Measurements from ENCODE around the gene CMPK2. TPM values are rescaled to one million over a fixed set of nuclear protein-coding genes. Genes with fewer than 3 reads are reported as not detected.
A peak's percentile ranks its signal among the peaks of the same experiment; 100 is the strongest.

Gene CMPK2
- total RNA-seq, 1 experiment from 2014 or later: not detected

DNA sequence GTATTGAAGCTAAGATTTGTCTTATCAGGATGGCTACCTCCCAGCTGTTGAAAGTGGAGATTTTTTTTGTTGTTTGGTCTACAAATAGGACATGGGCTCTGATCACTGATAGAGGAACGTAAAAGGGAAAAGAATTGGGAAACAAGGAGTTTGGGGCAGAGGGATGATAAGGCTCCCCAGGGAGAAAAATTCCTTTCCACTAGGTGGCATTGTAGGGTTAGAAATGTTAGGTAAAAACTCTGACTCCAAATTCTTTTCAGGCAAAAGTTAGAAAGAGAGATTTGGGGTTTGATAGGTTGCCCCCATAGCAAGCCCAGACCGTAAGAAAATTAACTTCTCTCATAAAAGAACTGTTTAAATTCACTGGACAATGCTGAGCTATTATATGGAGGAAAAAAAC lies 19.8 kb downstream of the CMPK2 start:
- DNase-seq (ENCODE audit: low read depth): no peak

DNA sequence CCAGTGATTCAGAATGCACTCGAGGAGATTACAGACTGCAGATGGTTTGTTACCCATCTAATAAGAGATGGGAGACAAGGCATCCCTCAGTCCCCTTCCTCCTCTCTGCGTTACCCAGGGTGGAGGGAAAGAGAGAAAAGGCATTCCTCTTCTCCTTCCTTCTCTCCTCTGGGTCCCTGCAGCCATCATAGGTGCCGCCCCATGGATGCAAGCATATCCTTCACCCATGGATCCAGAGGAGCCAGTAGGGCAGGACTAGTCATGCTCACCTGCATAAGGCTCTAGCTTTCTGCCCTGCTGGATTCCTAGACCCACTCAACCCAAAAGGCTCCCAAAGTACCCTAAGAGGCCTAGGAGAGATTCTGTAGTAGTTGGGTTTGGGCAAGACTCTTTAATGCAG lies 20.4 kb downstream of the CMPK2 start:
- DNase-seq (ENCODE audit: low read depth): peak; percentile 10

DNA sequence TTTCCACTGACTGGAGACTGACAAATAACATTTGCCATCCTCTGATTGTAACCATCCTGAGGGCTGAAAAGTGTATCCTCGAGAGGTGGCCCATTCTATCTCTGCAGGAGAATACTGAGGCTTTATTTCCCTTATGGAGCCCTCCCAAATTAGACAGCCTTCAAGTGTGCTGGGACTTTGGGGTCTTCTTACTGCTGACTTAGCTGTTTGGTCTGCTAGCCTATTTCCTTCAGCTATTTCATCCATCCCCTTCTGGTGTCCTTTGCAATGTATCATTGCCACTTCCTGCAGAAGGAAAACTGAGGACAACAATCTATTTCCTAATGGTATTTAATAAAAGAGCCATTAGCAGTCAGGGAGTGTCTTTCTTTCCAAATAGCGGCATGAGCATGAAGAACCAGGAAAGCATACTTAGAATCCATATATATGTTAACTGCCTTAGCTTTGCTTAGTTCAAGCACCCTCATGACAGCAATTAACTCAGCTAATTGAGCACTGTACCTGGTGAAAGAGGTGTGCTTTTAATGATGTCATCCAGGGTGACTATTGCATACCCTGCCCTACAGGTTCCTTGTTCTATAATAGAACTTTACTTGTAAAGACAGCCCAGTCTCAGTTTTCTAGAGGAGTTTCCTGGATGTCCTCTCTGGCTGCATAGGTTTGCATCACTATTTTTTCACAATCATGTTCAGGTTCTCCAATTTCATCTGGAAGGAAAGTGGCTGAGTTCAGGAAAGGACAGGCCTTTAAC lies 24.0 kb downstream of the CMPK2 start:
- DNase-seq (ENCODE audit: low read depth): no peak

DNA sequence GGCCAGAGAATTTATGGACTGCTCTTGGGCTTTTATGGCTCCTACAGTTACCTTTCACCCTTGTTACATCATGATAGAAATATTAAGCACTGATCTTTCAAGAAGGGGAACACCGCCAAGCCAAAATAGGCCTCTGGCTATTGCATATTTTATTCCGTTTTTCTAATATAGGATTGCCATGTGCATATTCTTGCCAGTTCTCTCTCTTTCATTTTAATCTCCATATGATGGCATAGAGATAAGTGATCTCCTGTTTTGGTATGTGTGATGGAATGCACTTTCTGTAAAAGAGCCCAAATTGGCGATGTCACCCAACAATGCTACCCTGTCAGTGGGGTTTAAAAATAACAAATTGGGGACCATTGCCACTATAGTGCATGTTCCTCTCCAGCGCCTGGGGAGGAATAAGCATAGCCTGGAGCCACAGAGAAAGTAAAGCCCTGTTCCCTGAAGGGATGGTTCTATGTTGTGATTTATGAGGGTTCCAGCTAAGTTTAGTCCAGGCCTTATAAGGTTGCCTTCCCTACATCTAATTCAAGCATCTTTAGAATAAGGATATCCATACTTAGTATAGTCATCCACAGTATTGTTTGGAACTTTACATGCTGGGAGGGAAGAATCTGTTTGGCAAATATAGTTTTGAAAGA lies 26.9 kb downstream of the CMPK2 start:
- DNase-seq (ENCODE audit: low read depth): no peak

DNA sequence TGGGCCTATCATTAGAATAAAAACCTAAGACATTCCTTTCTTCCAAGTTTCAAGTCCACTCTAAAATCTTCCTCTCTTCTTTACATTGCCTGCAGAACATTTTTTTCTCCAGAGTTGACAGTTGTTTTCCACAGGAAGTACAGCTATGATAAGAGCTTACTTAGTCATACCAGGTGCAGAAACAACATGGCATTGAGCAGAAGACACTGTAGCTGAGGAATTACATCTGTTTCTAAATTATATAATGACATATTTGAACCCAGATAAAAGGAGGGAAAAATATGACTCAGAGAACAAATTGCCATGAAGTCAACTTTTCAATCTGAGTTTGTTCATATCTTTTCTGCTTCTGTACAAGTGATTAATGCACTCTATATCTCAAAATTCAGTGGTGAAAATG lies 30.2 kb downstream of the CMPK2 start:
- DNase-seq (ENCODE audit: low read depth): no peak

DNA sequence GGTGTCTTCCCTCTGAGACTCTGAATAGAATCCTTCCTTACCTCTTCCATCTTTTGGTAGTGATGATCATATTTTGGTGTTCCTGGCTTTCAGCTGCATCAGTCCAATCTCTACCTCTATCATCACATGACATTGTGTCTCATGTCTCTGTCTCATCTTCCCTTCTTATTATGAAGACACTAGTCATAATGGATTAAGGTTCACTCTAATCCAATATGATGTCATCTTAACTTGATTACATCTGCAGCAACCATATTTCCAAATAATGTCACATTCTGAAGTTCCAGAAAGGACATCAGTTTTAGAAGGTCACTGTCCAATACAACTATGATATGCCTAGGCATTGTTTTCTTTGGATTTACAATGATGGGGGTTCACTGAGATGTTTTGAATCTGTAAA lies 31.5 kb downstream of the CMPK2 start:
- DNase-seq (ENCODE audit: low read depth): no peak

DNA sequence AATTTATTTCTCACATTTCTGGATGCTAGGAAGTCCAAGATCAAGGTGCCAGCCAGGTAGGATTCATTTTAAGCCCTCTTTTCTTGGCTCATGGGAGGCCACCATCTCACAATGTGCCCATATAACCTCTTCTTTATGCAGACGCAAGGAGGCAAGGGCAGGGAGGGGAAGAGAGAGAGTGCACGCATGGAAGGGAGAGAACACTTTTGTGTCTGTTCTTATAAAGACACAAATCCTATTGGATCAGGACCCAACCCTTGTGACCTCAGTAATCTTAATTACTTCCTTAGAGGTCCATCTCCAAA lies 32.5 kb downstream of the CMPK2 start:
- DNase-seq (ENCODE audit: low read depth): no peak

DNA sequence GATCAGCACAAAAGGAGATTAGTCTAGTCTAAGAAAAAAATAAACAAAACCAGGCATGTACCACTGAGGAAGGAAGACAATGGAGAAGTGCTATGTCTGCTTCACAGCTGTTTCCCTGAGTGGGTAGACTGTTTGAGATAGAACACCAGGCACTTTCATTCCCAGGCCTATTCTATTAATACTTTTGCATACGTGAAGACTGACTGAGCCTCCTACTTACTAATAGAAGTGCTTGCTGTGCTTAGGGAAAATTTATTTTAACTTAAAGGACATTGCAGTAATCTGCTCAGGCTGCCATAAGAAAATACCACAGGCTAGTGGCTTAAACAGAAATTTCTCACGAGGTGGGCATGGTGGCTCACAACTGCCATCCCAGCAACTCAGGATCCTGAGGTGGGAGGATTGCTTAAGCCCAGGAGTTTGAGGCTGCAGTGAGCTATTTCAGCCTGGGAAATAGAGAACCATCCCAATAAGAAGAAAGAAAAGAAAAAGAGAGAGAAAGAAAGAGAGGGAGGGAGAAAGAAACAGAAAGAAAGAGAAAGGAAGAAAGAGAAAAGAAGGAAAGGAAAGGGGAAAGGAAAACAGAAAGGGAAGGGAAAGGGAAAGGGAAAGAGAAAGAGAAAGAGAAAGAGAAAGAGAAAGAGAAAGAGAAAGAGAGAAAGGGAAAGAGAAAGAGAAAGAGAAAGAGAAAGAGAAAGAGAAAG lies 33.0 kb downstream of the CMPK2 start:
- DNase-seq (ENCODE audit: low read depth): no peak

DNA sequence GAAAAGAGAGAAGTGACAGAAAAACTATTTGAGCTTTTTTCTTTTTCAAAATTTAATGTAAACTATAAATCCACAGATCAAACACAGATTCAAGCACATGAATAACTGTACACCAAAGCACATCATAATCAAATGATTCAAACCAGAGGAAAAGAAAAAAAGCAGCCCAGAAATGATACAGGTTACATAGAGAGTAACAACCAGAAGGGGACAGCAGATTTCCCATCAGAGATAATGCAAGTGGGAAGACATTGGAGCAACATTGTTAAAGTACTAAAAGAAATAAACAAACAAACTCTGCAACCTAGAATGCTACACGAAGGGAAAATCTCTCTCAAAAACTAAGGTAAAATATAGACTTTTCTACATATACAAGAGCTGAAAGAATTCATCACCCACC lies 34.5 kb downstream of the CMPK2 start:
- no peak for DNase-seq (ENCODE audit: low read depth)

DNA sequence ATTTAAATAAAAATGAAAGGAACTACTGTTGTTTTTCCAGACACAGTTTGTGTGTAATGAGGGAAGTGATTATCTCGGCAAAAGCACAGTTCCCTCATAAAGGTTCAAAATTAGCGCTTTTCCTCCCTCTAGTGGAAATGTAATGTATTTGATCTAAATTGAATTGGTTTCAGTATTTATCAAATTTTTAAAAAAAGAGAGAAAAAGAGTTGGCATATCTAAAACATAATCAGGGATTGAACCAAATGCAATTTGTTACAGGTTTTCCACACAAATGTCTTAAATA lies 37.5 kb downstream of the CMPK2 start:
- DNase-seq (ENCODE audit: low read depth): no peak

DNA sequence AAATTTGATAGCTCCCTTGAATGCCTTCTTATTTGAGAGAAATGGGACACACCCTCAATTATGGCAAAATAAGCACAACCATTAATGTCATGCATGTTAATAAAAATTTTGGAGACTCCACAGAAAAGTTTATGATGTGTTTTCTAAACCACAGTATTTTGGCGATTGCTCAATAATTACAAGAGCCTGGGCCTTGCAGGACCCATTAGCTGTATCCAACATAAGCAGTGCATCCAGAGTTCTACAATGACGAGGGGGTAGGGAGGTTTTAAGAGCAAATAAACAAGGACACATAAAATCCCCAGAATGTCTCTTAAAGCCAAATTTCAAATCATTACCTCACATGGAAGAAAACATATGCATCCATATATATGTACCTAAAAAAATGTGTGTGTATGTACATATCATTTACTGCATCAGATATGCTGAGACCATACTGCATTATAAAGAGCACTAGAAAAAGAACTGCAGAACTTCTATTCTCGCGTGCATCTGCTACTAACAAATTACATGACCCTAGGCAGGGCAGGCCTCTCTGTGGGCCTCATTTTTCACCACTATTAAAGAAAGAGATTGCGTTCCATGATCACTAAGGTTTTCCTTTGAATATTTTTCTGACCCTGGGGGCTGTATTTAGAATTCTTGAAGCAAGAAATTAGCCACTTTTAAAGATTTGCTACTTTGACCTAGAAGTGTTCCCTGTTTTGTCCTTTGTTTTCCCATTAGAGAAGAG lies 38.0 kb downstream of the CMPK2 start:
- no peak for DNase-seq (ENCODE audit: low read depth)

DNA sequence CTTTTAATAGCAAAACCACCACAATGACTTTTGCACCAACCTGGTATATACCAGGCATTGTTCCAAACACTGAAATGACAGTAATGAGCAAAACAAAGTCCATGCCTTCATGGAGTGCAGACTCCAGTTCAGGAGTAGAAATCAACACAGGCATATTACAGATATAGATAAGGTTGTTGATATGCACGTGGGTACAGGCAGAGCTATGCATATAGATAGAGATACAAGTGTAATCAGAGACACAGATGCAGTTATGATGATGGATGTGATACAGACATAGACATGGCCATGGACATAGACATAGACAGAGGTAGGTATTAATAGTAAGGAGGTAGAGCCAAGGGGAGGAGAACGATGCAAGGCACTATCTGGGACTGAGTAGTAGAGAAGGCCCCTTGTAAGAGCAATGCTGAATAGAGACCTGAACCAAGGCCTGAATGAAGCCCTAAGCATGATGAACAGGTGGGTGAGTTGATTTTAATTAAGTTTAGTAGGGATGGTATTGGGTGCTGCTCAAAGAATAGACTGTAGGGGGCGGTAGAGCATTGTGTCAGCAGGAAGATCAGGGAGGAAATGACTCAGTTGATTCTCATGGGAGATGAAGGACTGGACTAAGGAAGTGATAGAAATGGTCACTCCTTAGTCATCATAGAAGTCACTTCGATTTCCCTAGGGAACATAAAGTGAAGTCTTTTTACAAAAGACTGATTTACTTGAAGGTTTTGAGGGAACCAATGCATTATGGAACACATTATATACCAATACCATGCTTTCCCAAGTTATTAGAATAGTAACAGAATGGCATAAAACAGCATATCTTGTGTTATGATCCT lies 39.4 kb downstream of the CMPK2 start:
- DNase-seq (ENCODE audit: low read depth): peak; percentile 13

DNA sequence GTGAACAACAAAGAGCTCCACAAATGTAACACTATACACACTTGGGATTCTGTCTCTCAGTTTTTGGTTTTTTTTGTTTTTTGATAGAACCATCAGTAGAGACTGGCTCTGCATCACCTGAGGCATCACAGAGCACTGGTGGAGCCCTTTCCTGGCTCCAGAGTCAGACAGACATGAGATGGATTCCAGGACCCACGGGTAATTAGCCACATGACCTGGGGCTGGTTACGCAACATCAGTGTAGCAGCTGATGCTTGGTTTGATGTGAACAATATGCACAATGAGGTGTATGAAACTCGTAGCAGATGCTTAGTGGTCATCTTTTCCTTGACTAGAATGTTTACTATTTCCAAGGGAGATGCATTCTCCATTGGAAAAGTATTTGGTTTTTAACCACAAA lies 40.7 kb downstream of the CMPK2 start:
- DNase-seq (ENCODE audit: low read depth): no peak

DNA sequence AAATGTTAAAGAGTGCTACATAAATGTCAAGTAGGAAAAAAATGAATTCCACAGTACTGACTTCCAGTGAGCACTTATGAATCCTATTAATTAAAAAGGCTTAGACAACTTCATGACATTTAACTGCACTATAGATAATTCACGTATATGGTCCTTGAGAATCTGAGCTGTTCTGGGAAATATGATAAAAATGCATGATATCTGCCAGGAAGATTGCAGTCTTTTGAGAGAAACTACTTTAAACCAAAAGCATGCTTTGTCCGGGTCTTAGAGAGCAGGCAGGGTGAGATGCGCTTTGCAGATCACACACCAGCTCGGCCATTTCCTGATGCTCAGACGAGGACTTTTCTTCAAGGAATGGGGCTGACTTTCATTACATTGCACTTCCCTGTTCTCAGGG lies 42.6 kb downstream of the CMPK2 start:
- no peak for DNase-seq (ENCODE audit: low read depth)

DNA sequence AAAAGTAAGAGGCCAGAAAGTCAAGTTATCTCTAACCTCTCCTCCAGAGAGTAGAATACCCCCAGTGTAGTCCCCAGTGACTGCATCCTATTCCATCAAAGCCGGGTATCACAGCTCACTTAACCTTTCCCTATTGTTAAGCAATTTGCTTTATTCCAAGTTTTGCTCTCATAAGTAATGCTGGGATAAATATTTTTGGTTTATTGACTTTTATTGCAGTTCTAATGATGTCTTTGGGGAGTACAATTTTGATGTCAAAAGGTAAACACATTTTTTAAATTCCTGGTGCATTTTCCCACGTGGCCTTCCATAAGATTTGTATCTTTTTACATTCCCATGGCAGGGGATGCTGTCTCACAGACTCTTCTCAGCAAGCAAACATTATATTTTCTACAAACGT lies 43.3 kb downstream of the CMPK2 start:
- no peak for DNase-seq (ENCODE audit: low read depth)

DNA sequence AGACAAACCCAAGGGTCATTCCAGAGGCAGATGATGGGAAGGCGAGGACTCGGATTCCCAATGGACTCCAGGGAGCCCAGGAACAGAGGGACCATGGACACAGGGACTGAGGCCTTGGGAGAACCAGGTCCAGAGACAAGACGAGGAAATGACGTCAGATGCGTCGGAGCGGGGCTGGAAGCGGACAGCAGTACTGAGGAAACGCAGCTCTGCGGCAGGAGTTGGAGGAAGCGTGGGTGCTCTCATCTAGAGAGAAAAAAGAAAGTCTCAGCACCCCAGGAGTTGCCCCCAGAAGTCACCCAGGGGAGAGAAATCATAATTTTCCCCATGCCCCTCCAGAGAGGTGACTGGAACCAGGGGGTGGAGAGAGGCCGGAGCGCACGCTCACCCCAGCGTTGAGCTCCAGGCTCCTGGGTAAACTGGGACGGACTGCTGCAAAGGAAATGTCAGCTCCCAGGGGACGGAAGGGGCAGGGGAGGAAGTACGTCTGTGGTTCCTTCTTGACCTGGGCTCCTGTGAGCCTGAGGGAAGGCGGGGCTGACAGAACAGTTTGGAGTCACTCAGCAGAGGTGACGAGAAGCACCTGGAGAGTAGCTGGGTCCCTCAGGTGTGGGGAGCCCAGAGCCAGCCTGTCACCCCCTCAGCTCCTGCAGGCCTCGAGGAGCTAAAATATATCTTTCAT lies 44.7 kb downstream of the CMPK2 start:
- no peak for DNase-seq (ENCODE audit: low read depth)

DNA sequence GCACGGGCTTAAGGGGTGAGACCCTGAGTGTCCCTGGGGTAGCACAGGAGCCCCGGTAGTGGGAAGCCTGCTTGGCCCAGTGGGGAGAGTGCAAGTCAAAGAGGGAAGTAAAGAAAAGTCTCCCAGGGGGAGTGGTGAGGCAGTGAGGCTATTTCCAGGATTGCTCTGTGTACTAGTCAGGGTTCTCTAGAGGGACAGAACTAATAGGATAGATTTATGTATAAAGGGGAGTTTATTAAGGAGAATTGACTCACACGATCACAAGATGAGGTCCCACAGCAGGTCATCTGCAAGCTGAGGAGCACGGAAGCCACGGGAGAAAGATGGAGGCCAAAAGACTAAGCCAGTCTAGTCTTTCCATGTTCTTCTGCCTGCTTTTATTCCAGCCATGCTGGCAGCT lies 45.5 kb downstream of the CMPK2 start:
- DNase-seq (ENCODE audit: low read depth): no peak

DNA sequence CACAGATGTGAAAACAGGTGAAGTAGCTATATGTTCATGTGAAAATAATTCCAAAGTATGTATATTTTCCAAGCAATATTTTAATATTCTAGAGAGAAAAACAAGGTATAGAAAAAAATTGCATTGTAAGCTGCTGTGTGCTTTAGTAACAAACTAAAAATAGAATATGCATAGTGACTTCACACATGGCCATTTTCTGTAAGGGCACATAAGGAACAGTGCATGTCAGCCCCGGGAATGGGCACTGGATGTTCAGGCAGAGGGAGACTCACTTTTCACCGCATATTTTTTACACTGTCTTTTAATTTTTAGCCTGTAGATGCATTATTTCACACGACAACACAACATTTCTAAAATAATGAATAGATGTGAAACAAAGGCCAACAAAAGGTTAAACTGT lies 46.0 kb downstream of the CMPK2 start:
- no peak for DNase-seq (ENCODE audit: low read depth)

DNA sequence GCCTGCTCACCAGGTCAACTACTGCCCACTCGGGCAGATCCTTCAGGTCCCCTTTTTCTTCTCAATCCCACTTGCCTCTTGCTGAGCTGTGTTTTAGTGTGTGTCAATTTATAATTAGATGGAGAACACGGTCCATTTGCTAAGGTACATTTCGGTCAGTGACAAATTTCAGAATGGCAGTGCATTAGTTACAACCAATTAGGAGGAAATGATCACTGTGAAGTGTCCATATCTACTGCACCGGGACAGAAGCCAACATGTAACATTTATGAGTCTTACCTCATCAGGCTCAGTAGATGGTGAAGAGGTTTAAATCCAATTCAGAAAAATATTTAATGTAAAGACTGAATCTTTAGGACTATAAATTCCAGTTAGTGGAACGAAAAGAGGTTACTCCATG lies 47.7 kb downstream of the CMPK2 start:
- no peak for DNase-seq (ENCODE audit: low read depth)

DNA sequence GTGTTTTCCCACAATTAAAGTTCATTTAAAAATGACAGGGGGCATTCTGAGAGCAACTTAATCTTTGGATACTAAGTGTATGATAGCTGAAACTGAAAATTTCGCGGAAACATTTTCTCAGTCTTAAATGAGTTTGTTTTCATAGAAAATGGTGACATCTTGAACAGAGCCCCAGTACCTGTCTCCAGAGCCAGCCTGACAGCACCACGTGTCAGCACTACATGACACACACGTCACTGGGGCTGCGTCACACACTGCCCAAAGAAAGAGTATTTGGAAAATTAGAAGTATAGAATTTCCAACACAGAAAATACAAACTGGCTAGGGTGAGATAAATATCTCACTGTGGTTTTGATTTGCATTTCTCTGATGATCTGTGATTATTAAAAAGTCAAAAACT lies 50.8 kb downstream of the CMPK2 start:
- no peak for DNase-seq (ENCODE audit: low read depth)

DNA sequence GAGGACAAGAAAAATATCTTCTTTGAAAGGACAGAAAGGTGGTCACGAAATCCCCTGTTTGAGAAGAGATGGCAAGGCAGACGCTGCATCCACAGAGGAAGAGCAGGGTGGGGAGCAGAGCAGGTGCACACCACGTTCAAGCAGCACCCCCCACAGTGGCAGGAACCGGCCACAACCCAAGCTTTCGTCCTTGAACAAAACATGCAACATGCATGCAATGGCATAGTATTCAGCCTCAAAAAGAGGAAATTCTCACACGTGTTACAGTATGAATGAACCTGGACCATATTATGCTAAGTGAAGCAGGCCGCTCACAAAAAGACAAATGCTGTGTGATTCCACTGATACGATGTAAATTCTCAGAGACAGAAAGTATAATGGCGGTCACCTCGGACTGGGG lies 51.4 kb downstream of the CMPK2 start:
- no peak for DNase-seq (ENCODE audit: low read depth)

All from LHCN-M2 (cell line).